Endothelial cell of umbilical vein (primary cell): ENCODE measurements around the gene KCNH1. TPM values are rescaled to one million over a fixed set of nuclear protein-coding genes. Genes with fewer than 3 reads are reported as not detected.

ENCODE experiments used
- BruUV-seq: library from RNA; stranded (reverse); fragments of 400-500 nt; replicated peaks from 2 replicates; lab custom pipeline; 2021; lab: Mats Ljungman, UMichigan
- CTCF ChIA-PET: fragments of 300-600, 350-600 bp; sonication (Branson Sonifier 250); formaldehyde crosslinking; loops from one replicate; lab custom pipeline; 2021; ENCODE audit warnings: antibody characterized with exemption, inconsistent platforms; lab: Charles Lee
- POLR2A ChIA-PET: fragments of 300-600, 350-600 bp; sonication (Branson Sonifier 250); formaldehyde crosslinking; loops from one replicate; lab custom pipeline; 2021; ENCODE audit warnings: antibody characterized with exemption, inconsistent platforms; lab: Charles Lee
- DNase-seq: peaks from one replicate; pipeline ENCODE4 v3.0.0-alpha.2; 2011; ENCODE audit warnings: low read depth, low spot score
- FAIRE-seq: peaks from 2 replicates; lab custom pipeline; 2011; peaks lifted over from hg19 to GRCh38; lab: Jason Lieb, UNC
- H2AFZ ChIP-seq: 2 replicates; pipeline ENCODE4 v1.6.0; 2012; ENCODE audit warnings: low read depth, low read length, control low read depth, inconsistent platforms
- H3K27ac ChIP-seq: 2 replicates; pipeline ENCODE4 v1.5.1; 2011; ENCODE audit warnings: low read depth, mild to moderate bottlenecking, control low read depth, low read length, moderate library complexity; ENCODE audit not compliant: insufficient read depth
- H3K27me3 ChIP-seq, 2 experiments: 2 replicates each; pipeline versions ENCODE4 v1.6.0 to v1.6.1; 2011; ENCODE audit warnings: low read length in 2 of 2, mixed read lengths in 1 of 2; ENCODE audit not compliant: control insufficient read depth in 2 of 2, insufficient read depth in 2 of 2
- H3K36me3 ChIP-seq, 2 experiments: 2 replicates in 1 of 2; 3 replicates in 1 of 2; pipeline ENCODE4 v1.5.1; 2011; ENCODE audit warnings: low read length in 2 of 2, mild to moderate bottlenecking in 1 of 2, moderate library complexity in 1 of 2; ENCODE audit not compliant: control insufficient read depth in 2 of 2, insufficient read depth in 2 of 2; ENCODE audit errors: extremely low read depth in 1 of 2
- H3K4me1 ChIP-seq: 3 replicates; pipeline ENCODE4 v1.5.1; 2011; ENCODE audit warnings: mild to moderate bottlenecking, low read length; ENCODE audit not compliant: control insufficient read depth, insufficient read depth; ENCODE audit errors: extremely low read depth
- H3K4me2 ChIP-seq: 2 replicates; pipeline ENCODE4 v1.6.1; 2011; ENCODE audit warnings: low read length, control low read depth, mixed read lengths; ENCODE audit not compliant: insufficient read depth
- H3K4me3 ChIP-seq, 3 experiments: fragments of 200-600 bp in 1 of 3; sonication (generic), shearing (Covaris generic) in 1 of 3; replicated peaks in 1 of 3; 2 replicates each; pipeline ENCODE4 v1.5.1; 2011 to 2016; ENCODE audit warnings: control low read depth in 3 of 3, low read length in 3 of 3, mild to moderate bottlenecking in 2 of 3, inconsistent platforms in 1 of 3, low read depth in 1 of 3, moderate library complexity in 1 of 3; ENCODE audit not compliant: insufficient read depth in 1 of 3
- H3K79me2 ChIP-seq: 2 replicates; pipeline ENCODE4 v1.6.0; 2012; ENCODE audit warnings: low read length, inconsistent platforms; ENCODE audit not compliant: control insufficient read depth, insufficient read depth
- H3K9ac ChIP-seq: replicated peaks from 2 replicates; pipeline ENCODE3; 2011; ENCODE audit warnings: low read length, control low read depth; ENCODE audit not compliant: insufficient read depth; ENCODE audit errors: extremely low read depth
- H3K9me1 ChIP-seq: replicated peaks from 3 replicates; pipeline ENCODE4 v1.6.0; 2011; ENCODE audit warnings: mild to moderate bottlenecking, low read length; ENCODE audit not compliant: control insufficient read depth, insufficient read depth; ENCODE audit errors: extremely low read depth
- H3K9me3 ChIP-seq: replicated peaks from 2 replicates; pipeline ENCODE4 v1.5.1; 2012; ENCODE audit warnings: low read length, inconsistent platforms; ENCODE audit not compliant: control insufficient read depth, insufficient read depth
- H4K20me1 ChIP-seq: replicated peaks from 2 replicates; pipeline ENCODE3; 2011; ENCODE audit warnings: mild to moderate bottlenecking, low read length; ENCODE audit not compliant: control insufficient read depth, insufficient read depth; ENCODE audit errors: extremely low read depth
- CTCF ChIP-seq, 2 donors: IDR thresholded peaks; 1 replicate in 1 of 2; 2 replicates in 1 of 2; pipeline ENCODE4 v1.5.1; 2011; ENCODE audit warnings: low read length in 2 of 2, mild to moderate bottlenecking in 2 of 2, moderate library complexity in 2 of 2, control low read depth in 1 of 2, inconsistent platforms in 1 of 2, low read depth in 1 of 2; ENCODE audit not compliant: insufficient read depth in 1 of 2; ENCODE audit errors: extremely low read depth in 1 of 2
- EZH2 ChIP-seq: IDR thresholded peaks from 2 replicates; pipeline ENCODE4 v1.6.1; 2012; ENCODE audit warnings: borderline replicate concordance, low read depth, mild to moderate bottlenecking, moderate library complexity, low read length, inconsistent platforms; ENCODE audit not compliant: severe bottlenecking
- FOS ChIP-seq: IDR thresholded peaks from 2 replicates; pipeline ENCODE4 v1.6.1; 2011; ENCODE audit warnings: mild to moderate bottlenecking, low read length, moderate library complexity, borderline replicate concordance; ENCODE audit not compliant: insufficient read depth
- GATA2 ChIP-seq: IDR thresholded peaks from 2 replicates; pipeline ENCODE4 v1.7.0; 2011; ENCODE audit warnings: low read depth, mild to moderate bottlenecking, moderate library complexity, mixed read lengths, low read length; ENCODE audit not compliant: insufficient read length, insufficient read depth
- JUN ChIP-seq: IDR thresholded peaks from 2 replicates; pipeline ENCODE4 v1.6.1; 2011; ENCODE audit warnings: borderline replicate concordance, low read depth; ENCODE audit not compliant: insufficient read length, insufficient read depth
- MAX ChIP-seq: IDR thresholded peaks from 2 replicates; pipeline ENCODE4 v1.6.1; 2011; ENCODE audit not compliant: insufficient read depth, insufficient read length
- MYC ChIP-seq: IDR thresholded peaks from one replicate; pipeline ENCODE4 v1.6.1; 2011; ENCODE audit warnings: mild to moderate bottlenecking, low read depth, low read length
- POLR2A ChIP-seq: IDR thresholded peaks from 2 replicates; pipeline ENCODE4 v1.6.1; 2012; ENCODE audit warnings: low read depth, mild to moderate bottlenecking, control low read depth, low read length
- POLR2AphosphoS5 ChIP-seq: IDR thresholded peaks from 2 replicates; pipeline ENCODE4 v1.6.1; 2012; ENCODE audit warnings: low read depth, mild to moderate bottlenecking, control low read depth, low read length, moderate library complexity; ENCODE audit not compliant: insufficient read depth
- dilution Hi-C: fragments of 300-500 bp; cut with MboI; formaldehyde crosslinking; loops from one replicate; pipeline ENCODE4 v1.15.0; 2019; ENCODE audit warnings: low sequenced_read_pairs; ENCODE audit not compliant: extremely low pct_ligation_motif_present
- intact Hi-C: fragments of 100-400 bp; cut with micrococcal nuclease; formaldehyde crosslinking; loops from one replicate; pipeline ENCODE4 v1.10.0; 2022
- polyA plus RNA-seq, 4 experiments: library from polyadenylated mRNA; depleted of rRNA in 3 of 4; stranded (reverse) in 3 of 4; unstranded in 1 of 4; fragments of >200 nt; gene quantifications; 2 replicates each; pipeline versions ENCODE4 v1.2.1 to v1.2.3, GENCODE V29; 2011 to 2012; ENCODE audit warnings: missing spikeins in 1 of 4
- total RNA-seq: library from RNA; stranded (reverse); gene quantifications from 2 replicates; pipeline ENCODE4 v1.2.3, GENCODE V29; 2021

Gene KCNH1
- total and polyA plus RNA-seq, 2 donors (not counting 3 experiments of a cell fraction or from before 2014, with no cell fraction given): not detected

GRCh38 chr1:210633140-210633539 lies 500.8 kb downstream of the KCNH1 start:
- no peak overlapping the region for H2AFZ ChIP-seq
- no peaks in the 10 kb centered on the region for H3K4me1 ChIP-seq
- H3K9ac ChIP-seq: no peak overlapping the region
- no peak for TF ChIP-seq MYC
- TF ChIP-seq FOS: no peak
- no peak for TF ChIP-seq JUN
- TF ChIP-seq POLR2AphosphoS5: no peak
- no peak for TF ChIP-seq GATA2
- no peak for TF ChIP-seq EZH2
- TF ChIP-seq MAX: no peak
- no peak for TF ChIP-seq CTCF (IDR thresholded peaks at IDR 0.05; ENCODE audit: extremely low read depth in 1 of 2, insufficient read depth in 1 of 2, low read depth in 1 of 2, low read length in 2 of 2)
- TF ChIP-seq POLR2A: no peak
- no peak overlapping the region for H3K27ac ChIP-seq
- H3K79me2 ChIP-seq: no peaks in the 10 kb centered on the region
- H3K4me2 ChIP-seq: no peak overlapping the region
- dilution Hi-C loops (no loop called here), intact Hi-C loops (no loop called here)
- no peaks in the 10 kb centered on the region for H3K36me3 ChIP-seq
- H3K27me3 ChIP-seq: no peaks in the 10 kb centered on the region
- ChIA-PET CTCF (no interaction called here), POLR2A (no interaction called here)
- no peak overlapping the region for H3K4me3 ChIP-seq
- no TSS peak for BruUV-seq
- H3K9me3 ChIP-seq: peaks cover 2% of the 10 kb centered on the region
- no peak for FAIRE-seq
- no peaks in the 10 kb centered on the region for H4K20me1 ChIP-seq
- no peak for DNase-seq
- H3K9me1 ChIP-seq: no peaks in the 10 kb centered on the region
